ENCODE measurements around the gene RASGEF1C.

DNA sequence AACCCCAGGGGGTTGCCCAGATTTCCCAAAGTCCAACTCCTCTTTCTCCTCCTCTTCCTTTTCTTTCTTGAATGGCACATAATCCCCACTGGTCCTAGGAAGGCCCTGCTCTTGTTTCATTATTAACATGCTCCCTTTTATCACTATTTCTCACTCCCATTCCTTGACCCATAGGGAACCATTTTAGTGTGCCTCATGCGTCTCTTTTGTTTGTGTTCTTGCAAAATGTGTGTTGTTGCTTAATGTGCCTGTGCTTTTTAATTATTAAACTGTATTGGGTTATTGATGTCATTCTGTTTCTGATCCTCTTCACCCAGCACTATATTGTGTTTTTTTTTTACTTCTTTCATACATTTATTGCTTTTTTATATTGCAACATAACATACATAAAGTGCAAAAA lies 133.3 kb downstream of the RASGEF1C start:
- TF ChIP-seq, protein P1, sequence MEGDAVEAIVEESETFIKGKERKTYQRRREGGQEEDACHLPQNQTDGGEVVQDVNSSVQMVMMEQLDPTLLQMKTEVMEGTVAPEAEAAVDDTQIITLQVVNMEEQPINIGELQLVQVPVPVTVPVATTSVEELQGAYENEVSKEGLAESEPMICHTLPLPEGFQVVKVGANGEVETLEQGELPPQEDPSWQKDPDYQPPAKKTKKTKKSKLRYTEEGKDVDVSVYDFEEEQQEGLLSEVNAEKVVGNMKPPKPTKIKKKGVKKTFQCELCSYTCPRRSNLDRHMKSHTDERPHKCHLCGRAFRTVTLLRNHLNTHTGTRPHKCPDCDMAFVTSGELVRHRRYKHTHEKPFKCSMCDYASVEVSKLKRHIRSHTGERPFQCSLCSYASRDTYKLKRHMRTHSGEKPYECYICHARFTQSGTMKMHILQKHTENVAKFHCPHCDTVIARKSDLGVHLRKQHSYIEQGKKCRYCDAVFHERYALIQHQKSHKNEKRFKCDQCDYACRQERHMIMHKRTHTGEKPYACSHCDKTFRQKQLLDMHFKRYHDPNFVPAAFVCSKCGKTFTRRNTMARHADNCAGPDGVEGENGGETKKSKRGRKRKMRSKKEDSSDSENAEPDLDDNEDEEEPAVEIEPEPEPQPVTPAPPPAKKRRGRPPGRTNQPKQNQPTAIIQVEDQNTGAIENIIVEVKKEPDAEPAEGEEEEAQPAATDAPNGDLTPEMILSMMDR (IDR thresholded peaks at IDR 0.05 in 2 of 3, conservative IDR thresholded peaks at IDR 0.05 in 1 of 3; ENCODE audit: control insufficient read depth in 2 of 3, extremely low read depth in 1 of 3, insufficient read depth in 1 of 3, low read depth in 3 of 3, low read length in 3 of 3), result no peak
- TF ChIP-seq POLR2A (IDR thresholded peaks at IDR 0.05; ENCODE audit: low read depth, low read length), result no peak

All from GM12878 (cell line).